Neural cell (in vitro differentiated cells): ENCODE results near the gene ACD.

ENCODE experiments used
- EP300 ChIP-seq: fragments of 450-650 bp; conservative IDR thresholded peaks from 2 replicates; pipeline ENCODE4 v1.6.1; 2014; ENCODE audit warnings: antibody characterized with exemption, mild to moderate bottlenecking, moderate library complexity; ENCODE audit not compliant: poor library complexity, severe bottlenecking
- TF ChIP-seq, protein P1 (sequence below): fragments of 450-650 bp; IDR thresholded peaks from 2 replicates; pipeline ENCODE4 v1.5.1; 2014; ENCODE audit warnings: antibody characterized with exemption, mild to moderate bottlenecking, moderate library complexity; ENCODE audit not compliant: poor library complexity, severe bottlenecking

DNA sequence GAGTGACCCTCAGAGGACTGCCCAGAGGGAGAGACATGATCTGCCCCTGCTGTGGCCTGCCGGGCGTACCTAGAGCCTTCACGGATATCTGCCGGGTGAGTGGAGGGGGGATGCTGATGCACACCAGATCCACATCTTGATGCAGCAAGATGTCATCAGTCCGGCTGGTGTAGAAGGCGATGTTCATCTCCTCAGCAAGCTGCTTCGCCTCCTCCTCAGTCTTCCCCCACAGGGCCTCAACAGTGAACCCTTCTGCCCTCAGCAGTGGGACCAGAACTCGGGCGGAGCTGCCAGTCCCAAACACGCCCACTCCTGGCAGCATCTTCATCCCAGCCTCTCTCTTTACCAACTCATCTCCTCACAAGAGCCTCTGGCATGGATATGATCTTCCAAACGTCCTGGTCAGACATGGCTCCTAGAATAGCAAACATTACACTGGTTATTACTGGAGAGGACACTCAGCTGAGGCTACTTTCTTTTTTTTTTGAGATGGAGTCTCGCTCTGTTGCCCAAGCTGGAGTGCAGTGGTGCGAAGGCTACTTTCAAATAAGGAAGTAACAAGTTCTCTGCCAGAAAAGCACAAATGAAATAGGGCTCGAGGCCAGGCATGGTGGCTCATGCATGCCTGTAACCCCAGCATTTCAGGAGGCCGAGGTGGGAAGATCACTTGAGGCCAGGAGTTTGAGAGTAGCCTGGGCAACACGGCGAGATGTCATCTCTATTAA lies 25.5 kb upstream of the ACD start:
- TF ChIP-seq, protein P1, sequence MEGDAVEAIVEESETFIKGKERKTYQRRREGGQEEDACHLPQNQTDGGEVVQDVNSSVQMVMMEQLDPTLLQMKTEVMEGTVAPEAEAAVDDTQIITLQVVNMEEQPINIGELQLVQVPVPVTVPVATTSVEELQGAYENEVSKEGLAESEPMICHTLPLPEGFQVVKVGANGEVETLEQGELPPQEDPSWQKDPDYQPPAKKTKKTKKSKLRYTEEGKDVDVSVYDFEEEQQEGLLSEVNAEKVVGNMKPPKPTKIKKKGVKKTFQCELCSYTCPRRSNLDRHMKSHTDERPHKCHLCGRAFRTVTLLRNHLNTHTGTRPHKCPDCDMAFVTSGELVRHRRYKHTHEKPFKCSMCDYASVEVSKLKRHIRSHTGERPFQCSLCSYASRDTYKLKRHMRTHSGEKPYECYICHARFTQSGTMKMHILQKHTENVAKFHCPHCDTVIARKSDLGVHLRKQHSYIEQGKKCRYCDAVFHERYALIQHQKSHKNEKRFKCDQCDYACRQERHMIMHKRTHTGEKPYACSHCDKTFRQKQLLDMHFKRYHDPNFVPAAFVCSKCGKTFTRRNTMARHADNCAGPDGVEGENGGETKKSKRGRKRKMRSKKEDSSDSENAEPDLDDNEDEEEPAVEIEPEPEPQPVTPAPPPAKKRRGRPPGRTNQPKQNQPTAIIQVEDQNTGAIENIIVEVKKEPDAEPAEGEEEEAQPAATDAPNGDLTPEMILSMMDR: no peak
- TF ChIP-seq EP300: no peak
